UCSD-AML1 (cell line): Measurements from ENCODE around the gene MINDY4B.

Experiments used
- DNase-seq: peaks from one replicate; lab custom pipeline; 2025; ENCODE audit not compliant: unreplicated experiment; lab: John Stamatoyannopoulos, UW

MINDY4B gene

GRCh38 chr3:150905339-150905738 is at the start of gene MINDY4B:
MINDY4B (minus strand) TSS chr3:150905439; CDS start chr3:150905439, 0 bp downstream.
- no peak for DNase-seq

- no peak for DNase-seq
Observed at GRCh38 chr3:150951923-150952322, 46.7 kb upstream of the MINDY4B start.

- DNase-seq, result no peak
Observed at GRCh38 chr3:150945226-150946032, 40.2 kb upstream of the MINDY4B start.

GRCh38 chr3:150942221-150942620 is 37.0 kb upstream of the MINDY4B start:
- no peak for DNase-seq

GRCh38 chr3:150936693-150937092 is 31.5 kb upstream of the MINDY4B start:
- no peak for DNase-seq

- DNase-seq, result no peak
Observed at GRCh38 chr3:150933473-150933995, 28.3 kb upstream of the MINDY4B start.

- no peak for DNase-seq
Observed at GRCh38 chr3:150931745-150932144, 26.5 kb upstream of the MINDY4B start.

- no peak for DNase-seq
Observed at GRCh38 chr3:150930839-150931238, 25.6 kb upstream of the MINDY4B start.

GRCh38 chr3:150928234-150928633 is 23.0 kb upstream of the MINDY4B start:
- no peak for DNase-seq

- no peak for DNase-seq
Observed at GRCh38 chr3:150926328-150926727, 21.1 kb upstream of the MINDY4B start.

GRCh38 chr3:150925751-150926201 is 20.5 kb upstream of the MINDY4B start:
- peak; percentile 40 for DNase-seq

GRCh38 chr3:150922611-150923010 is 17.4 kb upstream of the MINDY4B start:
- no peak for DNase-seq

- DNase-seq, result no peak
Observed at GRCh38 chr3:150921209-150921608, 16.0 kb upstream of the MINDY4B start.

GRCh38 chr3:150920236-150920635 is 15.0 kb upstream of the MINDY4B start:
- DNase-seq, result no peak

GRCh38 chr3:150917951-150918350 is 12.7 kb upstream of the MINDY4B start:
- no peak for DNase-seq

GRCh38 chr3:150913133-150913922 is 8.1 kb upstream of the MINDY4B start:
- no peak for DNase-seq

- DNase-seq, result no peak
Observed at GRCh38 chr3:150912501-150912900, 7.3 kb upstream of the MINDY4B start.

- DNase-seq, result no peak
Observed at GRCh38 chr3:150911771-150912170, 6.5 kb upstream of the MINDY4B start.

- no peak for DNase-seq
Observed at GRCh38 chr3:150906461-150906860, 1.2 kb upstream of the MINDY4B start.

GRCh38 chr3:150905746-150906145 is 507 bp upstream of the MINDY4B start:
- no peak for DNase-seq

GRCh38 chr3:150902988-150903387 is 2.3 kb downstream of the MINDY4B start:
- DNase-seq, result no peak

GRCh38 chr3:150901793-150902192 is 3.4 kb downstream of the MINDY4B start:
- DNase-seq, result no peak
